Liver (tissue), 9 donors: Measurements from ENCODE around the gene ARHGAP35. TPM values are rescaled to one million over a fixed set of nuclear protein-coding genes. Genes with fewer than 3 reads are reported as not detected.

Experiments used
- DNase-seq: peaks from one replicate; pipeline ENCODE4 v3.0.0-alpha.2; 2017; ENCODE audit warnings: low spot score
- H3K27ac ChIP-seq, 2 donors: one replicate each; pipeline ENCODE4 v1.7.0; 2013; ENCODE audit warnings: inconsistent platforms in 2 of 2, low read length in 2 of 2, control low read depth in 1 of 2, low read depth in 1 of 2, mild to moderate bottlenecking in 1 of 2
- H3K27me3 ChIP-seq, 4 donors: one replicate each; pipeline versions ENCODE4 v1.6.1 to v1.7.0; 2013; ENCODE audit warnings: low read length in 3 of 4, inconsistent platforms in 1 of 4, mild to moderate bottlenecking in 1 of 4, moderate library complexity in 1 of 4; ENCODE audit not compliant: control insufficient read depth in 4 of 4, insufficient read depth in 4 of 4
- H3K36me3 ChIP-seq, 4 donors: one replicate each; pipeline versions ENCODE4 v1.6.1 to v1.7.0; 2013; ENCODE audit warnings: low read length in 3 of 4, mild to moderate bottlenecking in 3 of 4, low read depth in 1 of 4, moderate library complexity in 1 of 4; ENCODE audit not compliant: control insufficient read depth in 4 of 4, insufficient read depth in 3 of 4
- H3K4me1 ChIP-seq, 4 donors: one replicate each; pipeline versions ENCODE4 v1.6.1 to v1.7.0; 2013; ENCODE audit warnings: low read length in 3 of 4, mild to moderate bottlenecking in 3 of 4, moderate library complexity in 1 of 4; ENCODE audit not compliant: control insufficient read depth in 4 of 4, insufficient read depth in 4 of 4
- H3K4me3 ChIP-seq, 3 donors: one replicate each; pipeline versions ENCODE4 v1.6.1 to v1.7.0; 2013; ENCODE audit warnings: low read length in 3 of 3, control low read depth in 1 of 3, low read depth in 1 of 3, mild to moderate bottlenecking in 1 of 3
- H3K9ac ChIP-seq, 2 donors: one replicate each; pipeline ENCODE4 v1.7.0; 2013; ENCODE audit warnings: low read length in 2 of 2, mild to moderate bottlenecking in 2 of 2, moderate library complexity in 2 of 2, control low read depth in 1 of 2, low read depth in 1 of 2
- H3K9me3 ChIP-seq, 4 donors: one replicate each; pipeline versions ENCODE4 v1.6.1 to v1.7.0; 2013; ENCODE audit warnings: low read length in 3 of 4; ENCODE audit not compliant: control insufficient read depth in 4 of 4
- EGR1 ChIP-seq, 2 donors: IDR thresholded peaks; 2 replicates each; pipeline ENCODE4 v1.6.1; 2016 to 2018; ENCODE audit warnings: antibody characterized with exemption in 2 of 2, low read depth in 2 of 2
- FOXA2 ChIP-seq: IDR thresholded peaks from 2 replicates; pipeline ENCODE4 v1.6.1; 2016; ENCODE audit warnings: antibody characterized with exemption
- GABPA ChIP-seq, 2 donors: IDR thresholded peaks in 1 of 2; conservative IDR thresholded peaks in 1 of 2; 2 replicates each; pipeline ENCODE4 v1.6.1; 2016; ENCODE audit warnings: antibody characterized with exemption in 2 of 2, mild to moderate bottlenecking in 1 of 2, moderate library complexity in 1 of 2
- HNF4G ChIP-seq: IDR thresholded peaks from 2 replicates; pipeline ENCODE4 v1.6.1; 2016; ENCODE audit warnings: antibody characterized with exemption
- JUND ChIP-seq, 2 donors: IDR thresholded peaks; 2 replicates each; pipeline ENCODE4 v1.6.1; 2016; ENCODE audit warnings: antibody characterized with exemption in 2 of 2
- MAX ChIP-seq: IDR thresholded peaks from 2 replicates; pipeline ENCODE4 v1.6.1; 2016; ENCODE audit warnings: antibody characterized with exemption
- NR2F2 ChIP-seq: IDR thresholded peaks from 2 replicates; pipeline ENCODE4 v1.6.1; 2016; ENCODE audit warnings: antibody characterized with exemption
- RAD21 ChIP-seq, 2 donors: IDR thresholded peaks; 2 replicates each; pipeline ENCODE4 v1.6.1; 2016; ENCODE audit warnings: antibody characterized with exemption in 2 of 2, mild to moderate bottlenecking in 2 of 2
- SP1 ChIP-seq: IDR thresholded peaks from 2 replicates; pipeline ENCODE4 v1.6.1; 2018; ENCODE audit warnings: antibody characterized with exemption, mild to moderate bottlenecking
- YY1 ChIP-seq: IDR thresholded peaks from 2 replicates; pipeline ENCODE4 v1.6.1; 2016; ENCODE audit warnings: antibody characterized with exemption, mild to moderate bottlenecking
- ZBTB33 ChIP-seq: IDR thresholded peaks from 2 replicates; pipeline ENCODE4 v1.6.1; 2016; ENCODE audit warnings: antibody characterized with exemption
- WGBS: extraction: QIAGEN DNeasy Blood & Tissue Kit; methylation state at CpG from one replicate; pipeline ENCODE4 v1.1.7; 2013; 5-methylcytosine and 5-hydroxymethylcytosine counted together
- polyA plus RNA-seq, 2 donors: library from polyadenylated mRNA; stranded (reverse) in 1 of 2; unstranded in 1 of 2; fragments of 200-250 nt in 1 of 2; fragments of >200 nt in 1 of 2; fragmentation: Nextera tagmentation in 1 of 2; extraction: Ambion mirVana in 1 of 2; gene quantifications; one replicate each; pipeline versions ENCODE4 v1.2.1 to v1.2.3, GENCODE V29; 2013 to 2015
- total RNA-seq, 2 donors: library from RNA; depleted of rRNA; stranded (reverse); fragments of >200 nt; gene quantifications; one replicate each; pipeline ENCODE4 v1.2.3, GENCODE V29; 2014
- TF ChIP-seq, protein P1 (sequence below): fragments of 150-350 bp; IDR thresholded peaks from 2 replicates; pipeline ENCODE4 v1.5.1; 2017; ENCODE audit warnings: improper control_type of control experiment, low read depth, low read length; ENCODE audit not compliant: missing input control
- TF ChIP-seq, protein P2 (sequence below): IDR thresholded peaks from 2 replicates; pipeline ENCODE4 v1.6.1; 2016; ENCODE audit warnings: antibody characterized with exemption, mild to moderate bottlenecking
- donor health status: healthy.
- donor health status: healthy.
- donor health status: healthy.
- donor health status: healthy.
- donor health status: healthy.

Gene ARHGAP35
- total and polyA plus RNA-seq, 4 donors = 15.5 to 49.2 (median 21.7) TPM

DNA sequence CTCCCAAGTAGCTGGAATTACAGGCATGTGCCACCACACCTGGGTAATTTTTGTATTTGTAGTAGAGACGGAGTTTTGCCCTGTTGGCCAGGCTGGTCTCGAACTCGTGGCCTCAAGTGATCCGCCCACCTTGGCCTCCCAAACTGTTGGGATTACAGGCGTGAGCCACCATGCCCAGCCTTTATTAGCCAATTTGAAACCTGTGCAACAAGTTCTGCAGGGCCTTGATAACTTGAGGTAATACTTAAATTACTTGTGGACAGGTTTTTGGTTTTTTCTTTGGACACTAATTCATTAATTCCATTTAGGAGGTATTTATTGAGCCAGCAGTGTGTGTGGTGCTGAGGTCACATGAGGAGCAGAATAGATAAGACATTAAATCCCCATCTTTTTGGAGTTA lies 39.5 kb downstream of the ARHGAP35 start (continued):
- TF ChIP-seq ZBTB33 (no peak), YY1 (no peak), MAX (no peak), GABPA (IDR thresholded peaks at IDR 0.05 in 1 of 2, conservative IDR thresholded peaks at IDR 0.05 in 1 of 2) (no peak), RAD21 (IDR thresholded peaks at IDR 0.05) (no peak)

DNA sequence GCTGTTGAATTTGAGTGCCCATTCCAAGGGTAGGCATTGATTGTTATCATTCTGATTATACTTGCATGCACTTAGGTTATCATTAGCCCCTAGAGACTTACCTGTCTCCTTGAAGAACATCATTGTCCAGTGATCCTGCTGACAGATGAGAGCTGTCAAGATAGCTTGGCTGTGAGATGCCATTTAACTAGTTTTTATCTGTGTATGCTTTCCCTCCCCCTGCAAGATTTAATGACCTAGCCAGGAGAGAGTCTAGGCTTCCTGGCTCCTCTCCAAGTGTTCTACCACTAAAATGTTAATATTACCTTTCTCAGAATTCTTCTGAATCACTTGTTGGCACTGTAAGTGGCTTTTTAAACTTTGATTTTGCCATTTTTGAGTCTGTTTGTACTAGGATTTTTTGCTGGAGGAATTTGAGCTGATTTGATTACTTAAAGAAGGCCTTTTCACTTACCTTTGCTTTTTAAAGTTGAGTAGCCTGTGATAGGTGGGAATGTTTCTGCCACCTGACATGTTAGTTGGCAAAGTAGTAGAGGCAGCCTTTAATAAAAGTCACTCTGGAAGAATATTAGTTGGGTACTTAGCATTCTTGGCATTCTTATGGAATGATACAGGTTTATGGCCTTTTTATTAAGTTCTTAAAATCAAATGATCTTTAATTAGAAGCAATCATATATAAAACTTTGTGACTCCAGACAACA lies 41.1 kb downstream of the ARHGAP35 start:
- peak overlapping the region in 1 of 2 donors; percentile 54 for H3K9ac ChIP-seq
- no peaks in the 10 kb centered on the region for H3K36me3 ChIP-seq
- peaks cover 10 to 47% (median 25%) of the 10 kb centered on the region in 4 donors for H3K4me1 ChIP-seq
- TF ChIP-seq FOXA2 = no peak
- DNase-seq = no peak
- H3K27me3 ChIP-seq = no peaks in the 10 kb centered on the region
- no peak overlapping the region for H3K27ac ChIP-seq
- no peaks in the 10 kb centered on the region for H3K9me3 ChIP-seq
- H3K4me3 ChIP-seq = no peak overlapping the region

DNA sequence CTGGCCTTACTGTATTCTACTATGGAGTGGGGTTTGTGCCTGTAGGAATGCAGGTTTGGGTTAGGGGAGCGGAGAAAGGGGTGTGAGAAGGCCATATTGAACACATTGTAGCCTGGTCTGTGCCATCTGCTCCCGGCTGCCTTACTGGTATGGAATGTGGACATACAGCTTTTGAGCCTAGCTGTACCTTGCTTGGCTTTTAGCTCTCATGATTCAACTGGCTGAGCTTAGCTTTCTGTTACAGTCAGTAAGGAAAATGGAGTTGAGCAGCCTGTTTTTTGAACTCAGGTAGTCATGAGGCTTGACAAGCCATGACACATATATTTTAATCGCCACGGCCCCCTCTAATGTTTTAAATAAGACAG lies 41.6 kb downstream of the ARHGAP35 start:
- Histone ChIP-seq H3K27me3 (no peaks in the 10 kb centered on the region), H3K9ac (no peak overlapping the region), H3K27ac (no peak overlapping the region), H3K36me3 (no peaks in the 10 kb centered on the region), H3K4me1 (peaks cover 10 to 45% (median 23%) of the 10 kb centered on the region in 4 donors), H3K4me3 (no peak overlapping the region), H3K9me3 (no peaks in the 10 kb centered on the region)
- no peak for DNase-seq
- TF ChIP-seq MAX = no peak
- TF ChIP-seq, protein P1, sequence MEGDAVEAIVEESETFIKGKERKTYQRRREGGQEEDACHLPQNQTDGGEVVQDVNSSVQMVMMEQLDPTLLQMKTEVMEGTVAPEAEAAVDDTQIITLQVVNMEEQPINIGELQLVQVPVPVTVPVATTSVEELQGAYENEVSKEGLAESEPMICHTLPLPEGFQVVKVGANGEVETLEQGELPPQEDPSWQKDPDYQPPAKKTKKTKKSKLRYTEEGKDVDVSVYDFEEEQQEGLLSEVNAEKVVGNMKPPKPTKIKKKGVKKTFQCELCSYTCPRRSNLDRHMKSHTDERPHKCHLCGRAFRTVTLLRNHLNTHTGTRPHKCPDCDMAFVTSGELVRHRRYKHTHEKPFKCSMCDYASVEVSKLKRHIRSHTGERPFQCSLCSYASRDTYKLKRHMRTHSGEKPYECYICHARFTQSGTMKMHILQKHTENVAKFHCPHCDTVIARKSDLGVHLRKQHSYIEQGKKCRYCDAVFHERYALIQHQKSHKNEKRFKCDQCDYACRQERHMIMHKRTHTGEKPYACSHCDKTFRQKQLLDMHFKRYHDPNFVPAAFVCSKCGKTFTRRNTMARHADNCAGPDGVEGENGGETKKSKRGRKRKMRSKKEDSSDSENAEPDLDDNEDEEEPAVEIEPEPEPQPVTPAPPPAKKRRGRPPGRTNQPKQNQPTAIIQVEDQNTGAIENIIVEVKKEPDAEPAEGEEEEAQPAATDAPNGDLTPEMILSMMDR = no peak
- no peak for TF ChIP-seq JUND (IDR thresholded peaks at IDR 0.05)
- TF ChIP-seq ZBTB33 = no peak
- TF ChIP-seq HNF4G = no peak
- no peak for TF ChIP-seq NR2F2
- no peak for TF ChIP-seq FOXA2
- TF ChIP-seq SP1 = no peak
- TF ChIP-seq, protein P2, sequence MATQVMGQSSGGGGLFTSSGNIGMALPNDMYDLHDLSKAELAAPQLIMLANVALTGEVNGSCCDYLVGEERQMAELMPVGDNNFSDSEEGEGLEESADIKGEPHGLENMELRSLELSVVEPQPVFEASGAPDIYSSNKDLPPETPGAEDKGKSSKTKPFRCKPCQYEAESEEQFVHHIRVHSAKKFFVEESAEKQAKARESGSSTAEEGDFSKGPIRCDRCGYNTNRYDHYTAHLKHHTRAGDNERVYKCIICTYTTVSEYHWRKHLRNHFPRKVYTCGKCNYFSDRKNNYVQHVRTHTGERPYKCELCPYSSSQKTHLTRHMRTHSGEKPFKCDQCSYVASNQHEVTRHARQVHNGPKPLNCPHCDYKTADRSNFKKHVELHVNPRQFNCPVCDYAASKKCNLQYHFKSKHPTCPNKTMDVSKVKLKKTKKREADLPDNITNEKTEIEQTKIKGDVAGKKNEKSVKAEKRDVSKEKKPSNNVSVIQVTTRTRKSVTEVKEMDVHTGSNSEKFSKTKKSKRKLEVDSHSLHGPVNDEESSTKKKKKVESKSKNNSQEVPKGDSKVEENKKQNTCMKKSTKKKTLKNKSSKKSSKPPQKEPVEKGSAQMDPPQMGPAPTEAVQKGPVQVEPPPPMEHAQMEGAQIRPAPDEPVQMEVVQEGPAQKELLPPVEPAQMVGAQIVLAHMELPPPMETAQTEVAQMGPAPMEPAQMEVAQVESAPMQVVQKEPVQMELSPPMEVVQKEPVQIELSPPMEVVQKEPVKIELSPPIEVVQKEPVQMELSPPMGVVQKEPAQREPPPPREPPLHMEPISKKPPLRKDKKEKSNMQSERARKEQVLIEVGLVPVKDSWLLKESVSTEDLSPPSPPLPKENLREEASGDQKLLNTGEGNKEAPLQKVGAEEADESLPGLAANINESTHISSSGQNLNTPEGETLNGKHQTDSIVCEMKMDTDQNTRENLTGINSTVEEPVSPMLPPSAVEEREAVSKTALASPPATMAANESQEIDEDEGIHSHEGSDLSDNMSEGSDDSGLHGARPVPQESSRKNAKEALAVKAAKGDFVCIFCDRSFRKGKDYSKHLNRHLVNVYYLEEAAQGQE = no peak
- TF ChIP-seq EGR1 (IDR thresholded peaks at IDR 0.05; ENCODE audit: low read depth in 2 of 2) = no peak
- TF ChIP-seq YY1 = no peak
- 91% methylated on average over 4 of the region's 4 CpGs for WGBS
